Measurements from ENCODE around the gene CSRP1. TPM values are rescaled to one million over a fixed set of nuclear protein-coding genes. Genes with fewer than 3 reads are reported as not detected.
A peak's percentile ranks its signal among the peaks of the same experiment; 100 is the strongest.

The CSRP1 gene
- polyA plus RNA-seq, 4 donors = 137 to 155 (median 150) TPM

DNA sequence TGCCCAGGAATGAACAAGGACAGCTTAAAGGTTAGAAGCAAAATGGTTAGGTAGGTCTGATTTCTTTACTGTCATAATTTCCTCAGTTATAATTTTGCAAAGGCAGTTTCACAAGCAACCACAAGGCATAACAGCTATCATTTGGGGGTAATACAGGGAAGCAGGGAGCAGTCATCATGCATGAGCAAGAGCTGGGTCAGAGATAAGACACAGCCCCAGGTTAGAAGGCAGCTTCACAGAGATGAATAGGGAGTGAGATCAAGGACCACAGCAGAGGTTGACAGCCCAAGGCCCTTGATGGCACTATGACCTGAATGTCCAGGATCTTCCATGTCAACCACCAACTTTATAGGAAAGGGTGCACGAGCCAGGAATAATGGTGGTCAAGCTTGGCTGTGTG is 9.0 kb upstream of the CSRP1 start:
- DNase-seq (ENCODE audit: low read depth in 4 of 4, low spot score in 3 of 4) = no peak

- DNase-seq (ENCODE audit: low read depth in 4 of 4, low spot score in 3 of 4) = no peak
Measured at GRCh38 chr1:201515062-201515750, 8.3 kb upstream of the CSRP1 start.

GRCh38 chr1:201514466-201514865 is 7.5 kb upstream of the CSRP1 start:
- no peak for DNase-seq (ENCODE audit: low read depth in 4 of 4, low spot score in 3 of 4)

GRCh38 chr1:201513498-201514243 is 6.7 kb upstream of the CSRP1 start:
- no peak for DNase-seq (ENCODE audit: low read depth in 4 of 4, low spot score in 3 of 4)

GRCh38 chr1:201511941-201512539 is 5.1 kb upstream of the CSRP1 start:
- DNase-seq (ENCODE audit: low read depth in 4 of 4, low spot score in 3 of 4) = peak in 1 of 4 donors; percentile 23

DNA sequence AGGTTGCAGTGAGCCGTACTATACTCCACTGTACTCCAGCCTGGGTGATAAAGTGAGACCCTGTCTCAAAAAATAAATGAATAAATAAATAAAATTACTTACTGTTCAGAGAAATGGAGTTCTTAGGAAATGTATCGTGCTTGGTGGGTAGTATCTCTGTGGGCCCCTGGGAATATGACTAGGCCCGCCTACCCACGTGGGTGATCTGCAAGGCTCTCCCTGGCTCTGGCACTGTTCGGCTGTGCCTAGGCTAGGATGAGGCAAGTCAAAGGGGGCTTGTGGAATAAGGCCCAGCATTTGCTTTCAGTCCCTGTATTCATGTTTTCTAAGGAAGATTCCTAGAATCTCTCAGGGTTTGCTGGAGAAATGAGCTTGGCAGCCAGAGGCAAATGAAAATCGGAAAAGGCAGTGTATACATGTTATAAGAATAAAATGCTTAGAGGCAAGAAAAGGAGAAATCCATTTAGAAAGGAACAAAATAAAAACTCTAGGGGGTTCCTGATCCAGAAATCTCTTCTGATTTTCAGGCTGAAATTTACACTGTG is 4.5 kb upstream of the CSRP1 start:
- no peak for DNase-seq (ENCODE audit: low read depth in 4 of 4, low spot score in 3 of 4)

GRCh38 chr1:201510734-201511133 is 3.8 kb upstream of the CSRP1 start:
- no peak for DNase-seq (ENCODE audit: low read depth in 4 of 4, low spot score in 3 of 4)

DNA sequence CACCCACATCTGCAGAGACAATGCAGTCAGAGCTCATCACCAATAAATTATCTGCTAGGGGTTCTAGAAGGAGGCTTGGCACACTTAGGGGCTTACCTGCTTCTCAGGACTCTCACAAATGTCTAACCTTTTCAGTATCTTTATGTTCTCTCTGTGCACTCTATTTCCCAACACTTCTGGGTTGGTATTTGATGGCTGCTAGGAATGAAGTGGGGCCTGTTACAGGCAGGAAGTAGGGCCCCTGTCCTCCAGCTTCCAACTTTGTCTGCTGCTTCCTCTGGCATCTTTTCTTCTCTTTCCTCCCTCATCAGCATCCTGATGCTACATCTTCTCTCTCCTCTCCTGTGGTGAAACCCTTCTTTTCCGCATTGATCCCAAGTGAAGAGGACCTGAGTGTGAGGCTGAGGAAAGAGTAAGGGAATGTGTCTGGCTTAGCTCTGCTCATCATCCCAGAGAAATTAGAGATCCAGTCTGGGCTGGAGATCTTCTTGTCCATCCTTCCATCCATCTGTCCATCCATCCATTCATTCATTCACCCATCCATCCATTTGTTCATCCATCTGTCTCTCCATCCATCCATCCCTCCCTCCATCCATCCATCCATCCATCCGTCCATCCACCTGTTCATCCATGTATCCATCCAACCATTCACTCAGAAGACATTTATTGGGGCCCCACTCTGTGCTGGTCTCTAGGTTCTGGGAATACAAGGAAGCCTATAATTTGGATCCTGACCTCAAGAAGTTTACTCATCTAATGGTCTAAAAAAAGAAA is 2.9 kb upstream of the CSRP1 start:
- DNase-seq (ENCODE audit: low read depth in 4 of 4, low spot score in 3 of 4) = no peak

- no peak for DNase-seq (ENCODE audit: low read depth in 4 of 4, low spot score in 3 of 4)
Measured at GRCh38 chr1:201508809-201509208, 1.9 kb upstream of the CSRP1 start.

- DNase-seq (ENCODE audit: low read depth in 4 of 4, low spot score in 3 of 4) = no peak
Measured at GRCh38 chr1:201507360-201507675, 395 bp upstream of the CSRP1 start.

DNA sequence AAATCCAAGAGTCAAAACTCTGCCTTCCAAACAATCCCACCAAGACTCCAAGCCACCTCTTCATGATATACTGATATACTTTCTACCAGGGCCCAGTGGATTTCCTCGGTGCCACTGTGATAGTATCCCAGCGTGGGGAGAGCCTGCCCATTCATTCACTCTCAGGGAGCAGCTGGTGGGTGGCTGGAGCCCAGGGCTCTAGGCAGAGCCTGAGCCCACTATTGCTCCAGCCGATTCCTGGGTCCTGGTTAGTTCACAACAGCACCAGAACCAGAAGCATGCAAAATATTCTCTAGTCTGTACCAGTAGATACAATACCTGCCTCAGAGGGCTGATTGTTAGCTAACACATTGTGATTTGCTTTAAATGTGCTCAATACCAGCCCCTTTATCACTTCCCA is 831 bp downstream of the CSRP1 start:
- DNase-seq (ENCODE audit: low read depth in 4 of 4, low spot score in 3 of 4) = no peak

DNA sequence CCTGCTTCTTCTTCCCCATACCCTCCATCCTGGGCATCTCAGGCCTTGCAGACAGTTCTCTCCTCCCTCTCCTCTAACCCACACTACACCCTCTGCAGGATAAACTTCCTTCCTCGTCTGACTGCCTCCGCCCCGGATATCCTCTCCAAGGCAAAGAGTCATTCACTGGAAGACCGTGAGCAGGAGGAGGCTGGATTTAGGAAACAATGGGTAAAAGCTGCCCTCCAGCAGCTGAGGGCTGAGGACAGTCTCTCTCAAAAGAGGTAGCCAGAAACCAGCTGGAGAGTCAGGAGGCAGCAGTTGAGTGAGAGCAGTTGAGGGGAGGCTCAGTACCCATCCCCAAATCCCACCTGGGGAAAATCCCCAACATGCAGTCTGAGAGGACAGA is 1.4 kb downstream of the CSRP1 start:
- DNase-seq (ENCODE audit: low read depth in 4 of 4, low spot score in 3 of 4) = no peak

- no peak for DNase-seq (ENCODE audit: low read depth in 4 of 4, low spot score in 3 of 4)
Measured at GRCh38 chr1:201504799-201505502, 2.0 kb downstream of the CSRP1 start.

DNA sequence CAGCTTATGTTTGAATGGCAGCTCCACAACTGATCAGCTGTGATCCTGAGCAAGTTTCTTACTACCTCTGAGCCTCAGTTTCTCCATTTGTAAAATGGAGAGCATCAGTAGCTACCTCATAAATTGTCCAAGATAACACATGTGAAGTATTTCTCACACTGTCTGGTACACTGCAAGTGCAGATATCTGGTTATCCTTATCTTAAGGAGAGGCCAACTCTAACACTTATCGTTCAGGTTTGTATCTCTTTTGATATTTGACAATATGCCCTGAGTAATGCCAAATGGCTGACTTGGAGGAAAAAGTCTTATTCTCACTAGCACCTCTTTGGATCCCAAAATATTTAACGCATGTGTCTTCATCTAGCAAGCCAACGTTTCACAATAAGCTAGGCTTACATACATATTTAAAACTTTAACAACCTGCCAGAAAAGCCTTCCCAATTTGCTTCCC is 2.7 kb downstream of the CSRP1 start:
- DNase-seq (ENCODE audit: low read depth in 4 of 4, low spot score in 3 of 4) = no peak

DNA sequence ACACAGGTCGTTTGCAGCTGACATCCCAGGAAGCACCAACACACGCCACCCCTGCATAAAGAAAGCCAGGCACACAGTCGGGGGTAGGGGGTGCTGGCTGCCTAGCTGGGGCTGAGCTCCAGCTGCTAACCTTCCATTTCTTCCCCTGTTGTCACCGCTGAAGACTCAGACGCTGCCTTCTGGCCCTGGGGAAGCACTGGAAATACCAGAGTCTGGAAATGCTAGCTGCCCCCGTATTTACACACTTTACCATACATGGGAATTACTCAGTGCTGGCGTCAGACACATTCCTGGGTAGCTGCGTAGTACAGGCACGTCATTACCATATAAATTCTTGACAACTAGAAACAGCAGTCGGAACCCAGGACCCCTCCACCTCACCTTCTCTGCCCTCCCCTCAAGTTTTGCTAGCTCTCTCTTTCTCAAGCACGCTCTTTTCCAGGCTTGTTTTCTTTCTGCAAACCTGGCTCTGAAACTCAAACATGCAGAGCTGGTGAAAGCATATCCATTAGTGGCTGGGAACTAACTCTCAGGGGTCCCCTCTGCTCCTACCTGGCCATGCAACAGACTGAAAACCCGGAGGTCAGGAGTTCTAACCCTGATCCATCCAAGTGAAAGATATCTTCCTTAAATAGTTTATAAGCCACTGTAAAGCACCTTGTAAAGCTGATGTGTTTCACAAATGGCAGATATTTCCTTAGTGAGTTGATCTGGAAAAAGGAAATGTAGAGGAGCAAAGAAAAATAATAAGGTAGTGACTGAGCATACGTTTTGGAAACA is 3.3 kb downstream of the CSRP1 start:
- peak in 1 of 4 donors; percentile 82 for DNase-seq (ENCODE audit: low read depth in 4 of 4, low spot score in 3 of 4)

DNA sequence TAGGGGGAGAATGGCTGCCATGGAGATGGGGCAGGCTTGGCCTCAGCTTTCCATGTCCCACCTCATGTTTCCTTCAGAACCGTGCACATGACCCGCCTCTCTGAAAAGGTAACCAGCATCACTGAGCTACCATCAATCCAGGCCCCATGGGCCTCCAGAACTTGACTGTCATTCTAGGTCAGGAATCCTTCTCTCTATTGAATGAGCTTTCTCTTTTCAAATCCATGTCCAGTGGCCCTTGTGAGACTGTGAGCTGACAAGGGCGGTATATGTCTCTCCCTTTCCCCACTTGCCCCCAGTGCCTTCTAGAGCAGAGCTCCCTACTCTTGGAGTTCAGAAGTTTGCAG is 4.4 kb downstream of the CSRP1 start:
- no peak for DNase-seq (ENCODE audit: low read depth in 4 of 4, low spot score in 3 of 4)

DNA sequence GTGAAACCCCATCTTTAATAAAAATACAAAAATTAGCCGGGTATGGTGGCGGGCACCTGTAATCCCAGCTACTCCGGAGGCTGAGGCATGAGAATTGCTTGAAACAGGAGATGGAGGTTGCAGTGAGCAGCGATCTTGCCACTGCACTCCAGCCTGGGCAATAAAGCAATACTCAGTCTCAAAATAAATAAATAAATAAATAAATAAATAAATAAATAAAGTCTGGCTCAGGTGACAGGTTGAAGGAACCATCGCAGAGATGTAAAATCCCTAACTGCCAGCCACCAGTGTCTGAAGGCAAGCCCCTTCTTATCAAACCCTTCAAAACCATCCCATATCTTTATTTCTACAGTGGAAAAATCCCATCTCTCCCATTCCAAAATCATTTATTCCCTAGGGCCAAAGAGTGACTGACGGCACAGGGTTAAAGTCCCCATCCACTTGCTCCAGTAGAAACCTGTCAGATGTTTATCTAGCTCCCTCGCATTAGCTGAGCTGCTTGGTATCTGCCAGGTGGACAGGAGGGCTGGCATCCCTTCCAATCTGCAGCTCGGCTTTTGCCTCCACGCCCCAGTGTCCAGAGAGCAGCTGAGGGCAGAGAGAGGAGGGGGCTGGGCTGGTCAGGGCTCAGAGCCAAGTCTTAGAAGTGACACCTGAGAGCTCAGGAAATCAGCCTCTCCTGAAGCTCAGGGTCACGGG is 5.0 kb downstream of the CSRP1 start:
- DNase-seq (ENCODE audit: low read depth in 4 of 4, low spot score in 3 of 4) = peak in 1 of 4 donors; percentile 78

DNA sequence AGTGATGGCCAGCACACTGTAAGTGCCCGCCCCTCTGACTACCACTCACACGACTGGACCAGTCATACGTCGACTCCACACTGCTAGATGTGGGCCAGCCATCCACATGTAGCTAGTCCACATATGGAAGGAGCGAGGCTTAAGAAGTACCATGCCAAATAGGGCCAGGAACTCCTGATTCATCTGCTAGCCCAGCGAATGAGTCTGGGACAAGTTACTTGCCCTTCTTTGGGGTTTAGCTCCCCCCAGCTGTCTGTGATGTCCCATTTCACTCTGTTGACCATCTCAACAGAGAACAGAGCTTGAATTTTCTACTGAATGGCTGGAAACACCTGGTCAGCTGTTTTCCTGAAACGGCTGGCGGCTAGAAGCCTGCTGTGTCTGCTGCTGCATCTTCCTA is 5.8 kb downstream of the CSRP1 start:
- DNase-seq (ENCODE audit: low read depth in 4 of 4, low spot score in 3 of 4) = no peak

DNA sequence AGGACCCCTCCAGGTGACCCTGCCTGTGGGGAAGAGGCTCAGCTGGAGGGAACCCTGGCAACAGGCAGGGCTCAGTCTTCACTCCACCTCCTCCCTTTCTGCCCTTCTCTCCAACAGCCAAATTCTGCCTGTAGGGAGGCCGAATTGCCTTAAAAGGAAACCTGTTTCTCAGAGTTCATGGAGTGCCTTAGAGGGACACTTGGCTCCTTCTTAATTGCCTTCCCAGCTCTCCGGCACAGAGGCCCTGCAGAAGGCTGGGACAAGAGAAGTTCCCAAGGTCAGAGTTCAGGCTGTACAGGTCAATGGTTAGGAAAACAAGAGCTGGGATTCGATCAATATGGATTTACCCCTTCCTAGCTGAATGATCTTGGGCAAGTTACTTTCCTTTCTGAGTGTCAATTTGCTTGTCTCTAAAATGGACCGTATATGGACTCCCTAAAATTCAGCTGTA is 6.2 kb downstream of the CSRP1 start:
- no peak for DNase-seq (ENCODE audit: low read depth in 4 of 4, low spot score in 3 of 4)
